AG09319 (cell line): ENCODE measurements around the gene DLGAP1.

Experiments used
- DNase-seq: peaks from one replicate; pipeline ENCODE4 v3.0.0-alpha.2; 2010; ENCODE audit warnings: low read depth; ENCODE audit errors: extremely low read depth
- TF ChIP-seq, protein P1 (sequence below): IDR thresholded peaks from 2 replicates; pipeline ENCODE4 v1.5.1; 2011; ENCODE audit warnings: low read depth, mild to moderate bottlenecking, inconsistent platforms, low read length, moderate library complexity

DLGAP1 gene

DNA sequence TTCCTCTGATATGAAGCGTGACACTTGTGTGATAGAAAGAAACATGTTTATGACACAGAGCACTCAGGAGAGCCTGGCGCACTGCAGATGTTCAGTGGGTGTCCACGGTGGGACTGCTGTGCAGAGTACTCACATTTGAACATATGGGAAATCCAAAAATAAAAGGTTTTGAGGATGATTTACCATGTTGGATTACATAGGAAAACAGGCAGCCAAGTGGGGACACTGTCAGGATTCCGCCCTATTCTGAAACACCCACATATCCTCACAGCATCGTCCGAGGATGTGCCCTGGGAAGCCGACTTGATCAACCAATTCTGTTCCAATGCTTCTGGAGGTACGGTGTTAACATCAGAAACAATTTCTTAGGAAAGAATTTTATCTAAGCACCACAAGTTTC, 741.4 kb downstream of the DLGAP1 start:
- DNase-seq: no peak
- TF ChIP-seq, protein P1, sequence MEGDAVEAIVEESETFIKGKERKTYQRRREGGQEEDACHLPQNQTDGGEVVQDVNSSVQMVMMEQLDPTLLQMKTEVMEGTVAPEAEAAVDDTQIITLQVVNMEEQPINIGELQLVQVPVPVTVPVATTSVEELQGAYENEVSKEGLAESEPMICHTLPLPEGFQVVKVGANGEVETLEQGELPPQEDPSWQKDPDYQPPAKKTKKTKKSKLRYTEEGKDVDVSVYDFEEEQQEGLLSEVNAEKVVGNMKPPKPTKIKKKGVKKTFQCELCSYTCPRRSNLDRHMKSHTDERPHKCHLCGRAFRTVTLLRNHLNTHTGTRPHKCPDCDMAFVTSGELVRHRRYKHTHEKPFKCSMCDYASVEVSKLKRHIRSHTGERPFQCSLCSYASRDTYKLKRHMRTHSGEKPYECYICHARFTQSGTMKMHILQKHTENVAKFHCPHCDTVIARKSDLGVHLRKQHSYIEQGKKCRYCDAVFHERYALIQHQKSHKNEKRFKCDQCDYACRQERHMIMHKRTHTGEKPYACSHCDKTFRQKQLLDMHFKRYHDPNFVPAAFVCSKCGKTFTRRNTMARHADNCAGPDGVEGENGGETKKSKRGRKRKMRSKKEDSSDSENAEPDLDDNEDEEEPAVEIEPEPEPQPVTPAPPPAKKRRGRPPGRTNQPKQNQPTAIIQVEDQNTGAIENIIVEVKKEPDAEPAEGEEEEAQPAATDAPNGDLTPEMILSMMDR: no peak

- no peak for DNase-seq
- TF ChIP-seq, protein P1: no peak
Measured at GRCh38 chr18:3713166-3713565, 741.9 kb downstream of the DLGAP1 start.

- TF ChIP-seq, protein P1: no peak
- no peak for DNase-seq
Measured at GRCh38 chr18:3712491-3712890, 742.6 kb downstream of the DLGAP1 start.

- DNase-seq: no peak
- TF ChIP-seq, protein P1: no peak
Measured at GRCh38 chr18:3710712-3711301, 744.3 kb downstream of the DLGAP1 start.

GRCh38 chr18:3709205-3709604, 745.9 kb downstream of the DLGAP1 start:
- no peak for DNase-seq
- TF ChIP-seq, protein P1: no peak

- DNase-seq: no peak
- TF ChIP-seq, protein P1: no peak
Measured at GRCh38 chr18:3706279-3707097, 748.6 kb downstream of the DLGAP1 start.
